Upper lobe of left lung (tissue), 6 donors: Measurements from ENCODE around the gene NPFFR1. TPM values are rescaled to one million over a fixed set of nuclear protein-coding genes. Genes with fewer than 3 reads are reported as not detected.

Experiments used
- ATAC-seq, 2 donors: fragments of 200-7000 bp; cut with Tn5 transposase; one replicate each; pipeline ENCODE4 v1.9.1; 2022; ENCODE audit warnings: mild to moderate bottlenecking in 2 of 2, moderate library complexity in 2 of 2; ENCODE audit not compliant: low FRiP score in 2 of 2
- DNase-seq, 2 donors: peaks; one replicate each; pipeline ENCODE4 v3.0.0-alpha.2; 2019 to 2020
- H3K27ac ChIP-seq, 4 donors: fragments of 200-600 bp; sonication (generic); one replicate each; pipeline ENCODE4 v1.5.1; 2016 to 2019
- H3K27me3 ChIP-seq, 4 donors: fragments of 200-600 bp; sonication (generic); one replicate each; pipeline ENCODE4 v1.5.1; 2017 to 2019
- H3K36me3 ChIP-seq, 4 donors: fragments of 200-600 bp; sonication (generic); one replicate each; pipeline ENCODE4 v1.5.1; 2016 to 2019
- H3K4me1 ChIP-seq, 4 donors: fragments of 200-600 bp; sonication (generic); one replicate each; pipeline ENCODE4 v1.5.1; 2018 to 2019
- H3K4me3 ChIP-seq, 4 donors: fragments of 200-600 bp; sonication (generic); one replicate each; pipeline ENCODE4 v1.5.1; 2017 to 2019; ENCODE audit warnings: mild to moderate bottlenecking in 2 of 4, moderate library complexity in 1 of 4
- H3K9me3 ChIP-seq, 4 donors: fragments of 200-600 bp; sonication (generic); one replicate each; pipeline ENCODE4 v1.5.1; 2018 to 2019
- CTCF ChIP-seq, 6 experiments: fragments of 450-650 bp in 4 of 6; fragments of 200-600 bp in 2 of 6; sonication (generic) in 2 of 6; IDR thresholded peaks; one replicate each; pipeline ENCODE4 v1.5.1; 2016 to 2019; ENCODE audit warnings: antibody characterized with exemption in 6 of 6
- EP300 ChIP-seq, 4 donors: sonication (generic); formaldehyde crosslinking; IDR thresholded peaks; one replicate each; pipeline ENCODE4 v1.5.1; 2017; ENCODE audit warnings: antibody characterized with exemption in 4 of 4, control low read depth in 2 of 4
- POLR2A ChIP-seq, 4 donors: fragments of 450-650 bp; IDR thresholded peaks; one replicate each; pipeline ENCODE4 v1.5.1; 2016 to 2017; ENCODE audit warnings: antibody characterized with exemption in 4 of 4, mild to moderate bottlenecking in 2 of 4
- POLR2AphosphoS5 ChIP-seq, 2 donors: sonication (generic); formaldehyde crosslinking; IDR thresholded peaks; one replicate each; pipeline ENCODE4 v1.5.1; 2017; ENCODE audit warnings: antibody characterized with exemption in 2 of 2
- WGBS, 2 donors: methylation state at CpG; one replicate each; pipeline ENCODE4 v1.1.5; 2017 to 2018; 5-methylcytosine and 5-hydroxymethylcytosine counted together
- total RNA-seq, 6 donors: library from RNA; depleted of rRNA in 4 of 6; stranded (reverse); fragments of >200 nt in 4 of 6; gene quantifications; one replicate each; pipeline versions ENCODE4 v1.1.0 to v1.2.1, GENCODE V29; 2016 to 2021
- donor health status: DM: no; HTN: no; CAD: no; lungs with moderate emphysema.
- donor health status: DM: no; HTN: yes; CAD: no; lungs with severe emphysema.

Gene NPFFR1
- total RNA-seq, result 1 to 10 TPM in 1 of 6 donors, under 1 TPM in 5; 0.15 to 1.0 (median 0.29) TPM

- Histone ChIP-seq H3K9me3 (no peaks in the 10 kb centered on the region), H3K27me3 (peaks cover 0 to 8% (median 4%) of the 10 kb centered on the region in 4 donors), H3K27ac (no peak within 1 kb of the TSS), H3K36me3 (no peaks in the 10 kb centered on the region), H3K4me1 (peaks cover 6 to 12% (median 9%) of the 10 kb centered on the region in 4 donors), H3K4me3 (peak within 1 kb of the TSS in 3 of 4 donors; percentile 43 to 49 (median 48))
- DNase-seq, result peak; percentile 40 to 88
- WGBS, 2 donors, result 14 to 29% methylated on average over 11 to 30 of the region's 63 CpGs
- peak; percentile 63 to 67 for ATAC-seq
- TF ChIP-seq POLR2A (IDR thresholded peaks at IDR 0.05) (no peak), CTCF (IDR thresholded peaks at IDR 0.05) (peak in 2 of 6 experiments; percentile 6 to 15), POLR2AphosphoS5 (IDR thresholded peaks at IDR 0.05) (no peak), EP300 (IDR thresholded peaks at IDR 0.05) (no peak)
Measured at GRCh38 chr10:70283445-70284399, at the start of gene NPFFR1. Gene NPFFR1, minus strand, starts transcription at chr10:70284004. Its CDS starts 328 bp downstream, at chr10:70283676.

GRCh38 chr10:70333268-70333667, 49.5 kb upstream of the NPFFR1 start:
- 50 to 96% methylated on average over 1 to 2 of the region's 2 CpGs for WGBS, 2 donors
- Histone ChIP-seq H3K4me1 (peaks cover 19 to 25% (median 21%) of the 10 kb centered on the region in 4 donors), H3K36me3 (no peaks in the 10 kb centered on the region), H3K4me3 (no peak overlapping the region), H3K9me3 (peaks cover 0 to 7% (median 2%) of the 10 kb centered on the region in 4 donors), H3K27ac (no peak overlapping the region), H3K27me3 (no peaks in the 10 kb centered on the region)
- TF ChIP-seq CTCF (IDR thresholded peaks at IDR 0.05), result no peak
- no peak for TF ChIP-seq EP300 (IDR thresholded peaks at IDR 0.05)
- TF ChIP-seq POLR2AphosphoS5 (IDR thresholded peaks at IDR 0.05), result no peak
- TF ChIP-seq POLR2A (IDR thresholded peaks at IDR 0.05), result no peak
- ATAC-seq (no peak), DNase-seq (no peak)

- peak in 1 of 2 donors; percentile 64 for DNase-seq
- Histone ChIP-seq H3K27me3 (no peaks in the 10 kb centered on the region), H3K4me3 (no peak overlapping the region), H3K9me3 (peaks cover 0 to 7% (median 2%) of the 10 kb centered on the region in 4 donors), H3K36me3 (no peaks in the 10 kb centered on the region), H3K4me1 (peaks cover 19 to 25% (median 21%) of the 10 kb centered on the region in 4 donors), H3K27ac (peak overlapping the region in 2 of 4 donors; percentile 15 to 31)
- WGBS, 2 donors, result 23 to 34% methylated on average over 5 to 10 of the region's 10 CpGs
- TF ChIP-seq EP300 (IDR thresholded peaks at IDR 0.05) (no peak), CTCF (IDR thresholded peaks at IDR 0.05) (peak in 3 of 6 experiments; percentile 15 to 37 (median 26)), POLR2A (IDR thresholded peaks at IDR 0.05) (no peak), POLR2AphosphoS5 (IDR thresholded peaks at IDR 0.05) (peak in 1 of 2 donors; percentile 52)
- ATAC-seq, result peak; percentile 66 to 85
Measured at GRCh38 chr10:70331486-70332268, 47.9 kb upstream of the NPFFR1 start.

- Histone ChIP-seq H3K36me3 (no peaks in the 10 kb centered on the region), H3K4me3 (no peak overlapping the region), H3K4me1 (peaks cover 19 to 25% (median 21%) of the 10 kb centered on the region in 4 donors), H3K9me3 (peaks cover 0 to 7% (median 2%) of the 10 kb centered on the region in 4 donors), H3K27me3 (no peaks in the 10 kb centered on the region), H3K27ac (no peak overlapping the region)
- no peak for ATAC-seq
- TF ChIP-seq CTCF (IDR thresholded peaks at IDR 0.05) (no peak), POLR2AphosphoS5 (IDR thresholded peaks at IDR 0.05) (no peak), POLR2A (IDR thresholded peaks at IDR 0.05) (no peak), EP300 (IDR thresholded peaks at IDR 0.05) (no peak)
- 61 to 93% methylated on average over 2 of the region's 2 CpGs for WGBS, 2 donors
- DNase-seq, result no peak
Measured at GRCh38 chr10:70331160-70331485, 47.3 kb upstream of the NPFFR1 start.
